A549 (cell line): Measurements from ENCODE around the gene MAPK1. TPM values are rescaled to one million over a fixed set of nuclear protein-coding genes. Genes with fewer than 3 reads are reported as not detected.

ENCODE experiments used
- ATAC-seq, 2 experiments: fragments of 200-7000 bp in 1 of 2; fragments of >200 bp in 1 of 2; cut with Nextera tagmentation in 1 of 2; cut with Tn5 transposase in 1 of 2; 3 replicates each; pipeline versions ENCODE4 v1.8.0 to v1.9.1; 2018 to 2020; ENCODE audit warnings: mild to moderate bottlenecking in 1 of 2, moderate library complexity in 1 of 2
- CTCF ChIA-PET: fragments of 300-600 bp; sonication (Branson Sonifier 250); formaldehyde crosslinking; extraction: SDS; loops from one replicate; lab custom pipeline; 2021; ENCODE audit warnings: antibody characterized with exemption, inconsistent platforms; lab: Yijun Ruan, JAX
- POLR2A ChIA-PET: fragments of 350-600 bp; formaldehyde crosslinking; extraction: SDS; loops from one replicate; lab custom pipeline; 2021; ENCODE audit warnings: antibody characterized with exemption, inconsistent platforms; lab: Yijun Ruan, JAX
- DNase-seq, 2 experiments: peaks; one replicate each; pipeline versions ENCODE4 v3.0.0 to v3.0.0-alpha.2; 2011 to 2016; ENCODE audit warnings: low read depth in 1 of 2, low spot score in 1 of 2
- FAIRE-seq: peaks from 2 replicates; lab custom pipeline; 2011; peaks lifted over from hg19 to GRCh38; lab: Jason Lieb, UNC
- H3K27ac ChIP-seq, 2 experiments: fragments of >200 bp; sonication (Bioruptor Twin); formaldehyde crosslinking; 3 replicates each; pipeline ENCODE4 v1.5.1; 2016 to 2017
- H3K4me1 ChIP-seq: fragments of >200 bp; sonication (Bioruptor Twin); formaldehyde crosslinking; 3 replicates; pipeline ENCODE4 v1.6.1; 2016
- H3K4me2 ChIP-seq: fragments of >200 bp; sonication (Bioruptor Twin); formaldehyde crosslinking; 3 replicates; pipeline ENCODE4 v1.6.1; 2016
- H3K4me3 ChIP-seq: fragments of >200 bp; sonication (Bioruptor Twin); formaldehyde crosslinking; 3 replicates; pipeline ENCODE4 v1.5.1; 2016
- H3K9me3 ChIP-seq: fragments of >200 bp; sonication (Bioruptor Twin); formaldehyde crosslinking; 3 replicates; pipeline ENCODE4 v1.6.1; 2016
- CBX8 ChIP-seq: fragments of 200-600 bp; sonication (generic); IDR thresholded peaks from 2 replicates; pipeline ENCODE4 v1.6.1; 2016
- CHD4 ChIP-seq: fragments of 200-600 bp; sonication (generic); IDR thresholded peaks from 2 replicates; pipeline ENCODE4 v1.6.1; 2016; ENCODE audit warnings: antibody characterized with exemption, mild to moderate bottlenecking, borderline replicate concordance
- EHF ChIP-seq: fragments of 250-450 bp; sonication (Bioruptor Pico); IDR thresholded peaks from 2 replicates; pipeline ENCODE4 v1.5.0; 2020; ENCODE audit warnings: mild to moderate bottlenecking
- FOSB ChIP-seq: fragments of 250-450 bp; sonication (Bioruptor Pico); IDR thresholded peaks from 2 replicates; pipeline ENCODE4 v1.5.0; 2020; ENCODE audit warnings: mild to moderate bottlenecking, moderate library complexity
- HDAC2 ChIP-seq: fragments of 200-600 bp; sonication (generic); IDR thresholded peaks from 2 replicates; pipeline ENCODE4 v1.6.1; 2016
- HOXA7 ChIP-seq: fragments of 250-450 bp; sonication (Bioruptor Pico); IDR thresholded peaks from 2 replicates; pipeline ENCODE4 v1.5.0; 2020; ENCODE audit warnings: mild to moderate bottlenecking, moderate library complexity
- HOXB5 ChIP-seq: fragments of 250-450 bp; sonication (Bioruptor Pico); IDR thresholded peaks from 2 replicates; pipeline ENCODE4 v1.5.0; 2020; ENCODE audit warnings: mild to moderate bottlenecking, moderate library complexity
- JUN ChIP-seq, 2 experiments: fragments of >200 bp; sonication (Bioruptor Twin); formaldehyde crosslinking; IDR thresholded peaks; 2 replicates in 1 of 2; 3 replicates in 1 of 2; pipeline ENCODE4 v1.6.1; 2016 to 2017
- KDM5A ChIP-seq: fragments of 200-600 bp; sonication (generic); IDR thresholded peaks from 2 replicates; pipeline ENCODE4 v1.6.1; 2016; ENCODE audit warnings: antibody characterized with exemption, mild to moderate bottlenecking
- MAZ ChIP-seq: fragments of 150-350 bp; IDR thresholded peaks from 2 replicates; pipeline ENCODE4 v1.6.1; 2014; ENCODE audit warnings: antibody characterized with exemption, low read depth, low read length, borderline replicate concordance
- MYC ChIP-seq: IDR thresholded peaks from 2 replicates; pipeline ENCODE4 v1.6.1; 2012; ENCODE audit warnings: mild to moderate bottlenecking, inconsistent platforms, low read length, improper control_type of control experiment, borderline replicate concordance
- NFE2L2 ChIP-seq: fragments of 150-350 bp; conservative IDR thresholded peaks from 2 replicates; pipeline ENCODE4 v1.6.1; 2014; ENCODE audit warnings: low read length
- NPAS2 ChIP-seq: fragments of 250-450 bp; sonication (Bioruptor Pico); IDR thresholded peaks from 2 replicates; pipeline ENCODE4 v1.8.0; 2022; ENCODE audit warnings: mild to moderate bottlenecking, moderate library complexity, borderline replicate concordance
- PHF8 ChIP-seq: fragments of 200-600 bp; sonication (generic); IDR thresholded peaks from 2 replicates; pipeline ENCODE4 v1.6.1; 2016; ENCODE audit warnings: low read depth, mild to moderate bottlenecking, antibody characterized with exemption, moderate library complexity, borderline replicate concordance
- POLR2A ChIP-seq: IDR thresholded peaks from 2 replicates; pipeline ENCODE4 v1.6.1; 2012; ENCODE audit warnings: mild to moderate bottlenecking, low read length
- RAD21 ChIP-seq, 2 experiments: fragments of >200 bp in 1 of 2; sonication (Bioruptor Twin) in 1 of 2; formaldehyde crosslinking in 1 of 2; IDR thresholded peaks in 1 of 2; conservative IDR thresholded peaks in 1 of 2; 2 replicates in 1 of 2; 3 replicates in 1 of 2; pipeline ENCODE4 v1.6.1; 2012 to 2018; ENCODE audit warnings: inconsistent platforms in 1 of 2
- RNF2 ChIP-seq: fragments of 200-600 bp; sonication (generic); IDR thresholded peaks from 2 replicates; pipeline ENCODE4 v1.6.1; 2016; ENCODE audit warnings: low read depth, mild to moderate bottlenecking, antibody characterized with exemption, moderate library complexity, borderline replicate concordance
- SMC3 ChIP-seq: fragments of >200 bp; sonication (Bioruptor Twin); formaldehyde crosslinking; IDR thresholded peaks from 3 replicates; pipeline ENCODE4 v1.6.1; 2018; ENCODE audit warnings: inconsistent platforms
- SREBF2 ChIP-seq: fragments of 450-650 bp; IDR thresholded peaks from 2 replicates; pipeline ENCODE4 v1.6.1; 2014; ENCODE audit warnings: mild to moderate bottlenecking, moderate library complexity
- ZC3H11A ChIP-seq: fragments of 450-650 bp; IDR thresholded peaks from 2 replicates; pipeline ENCODE4 v1.6.1; 2014; ENCODE audit warnings: antibody characterized with exemption, mild to moderate bottlenecking
- ZFP36 ChIP-seq: fragments of 450-650 bp; IDR thresholded peaks from 2 replicates; pipeline ENCODE4 v1.6.1; 2014; ENCODE audit warnings: borderline replicate concordance; ENCODE audit not compliant: partially characterized antibody
- WGBS: methylation state at CpG from one replicate; pipeline ENCODE4 v1.1.6; 2017; ENCODE audit errors: missing lambda C conversion rate; 5-methylcytosine and 5-hydroxymethylcytosine counted together
- polyA plus RNA-seq, 4 experiments: library from polyadenylated mRNA; depleted of rRNA in 3 of 4; stranded (reverse); fragments of >200 nt; fragmentation: RNase III in 1 of 4; extraction: RNeasy Plus Mini Kit Qiagen cat#74134 plus additional on column Dnase treatment in 1 of 4; gene quantifications; 2 replicates in 3 of 4; 3 replicates in 1 of 4; pipeline ENCODE4 v1.2.3, GENCODE V29; 2011 to 2017
- TF ChIP-seq, protein P1 (sequence below): fragments of 250-450 bp; sonication (Bioruptor Pico); IDR thresholded peaks from 2 replicates; pipeline ENCODE4 v1.5.0; 2020; ENCODE audit warnings: low read depth, mild to moderate bottlenecking, moderate library complexity
- TF ChIP-seq, protein P2 (sequence below): fragments of >200 bp; sonication (Bioruptor Twin); formaldehyde crosslinking; IDR thresholded peaks from 3 replicates; pipeline ENCODE4 v1.5.1; 2016
- TF ChIP-seq, protein P3 (sequence below): IDR thresholded peaks from 2 replicates; pipeline ENCODE4 v1.6.1; 2012

The MAPK1 gene
- polyA plus RNA-seq, 2 of the 4 experiments (the other 2 are of a cell fraction) = 28.8 to 85.5 TPM

DNA sequence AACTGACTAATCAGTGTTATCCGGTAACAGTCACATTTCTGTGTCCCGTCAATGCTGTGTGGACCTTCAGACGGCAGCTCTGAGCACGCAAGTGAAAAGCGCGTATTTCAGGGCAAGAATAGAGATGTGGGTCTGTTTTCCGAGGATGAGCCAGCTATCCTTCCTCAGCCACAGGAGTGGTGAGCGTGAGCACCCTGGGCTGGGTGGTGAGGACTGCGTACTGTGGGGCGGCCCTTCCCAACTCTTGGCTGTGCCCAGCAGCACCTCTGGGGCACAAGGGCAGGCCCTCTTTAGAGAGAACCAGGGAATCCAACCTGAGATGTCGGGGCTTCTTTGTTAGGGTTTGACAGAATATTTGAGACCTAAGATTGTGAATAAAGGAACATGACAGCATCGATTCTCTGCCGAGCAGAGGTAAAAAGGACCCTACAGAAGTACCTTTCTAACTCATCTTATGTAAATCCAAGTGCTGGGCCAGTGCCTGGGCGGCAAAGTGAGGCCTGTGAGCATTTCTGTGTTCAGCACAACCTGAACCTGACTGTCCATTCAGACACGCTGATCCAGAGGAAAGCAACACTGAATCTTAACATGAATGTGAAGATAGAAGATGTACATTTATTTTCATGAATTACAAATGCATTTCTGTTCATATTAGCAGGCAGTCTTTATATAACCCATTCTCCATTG, 105.3 kb downstream of the MAPK1 start:
- ChIA-PET CTCF (interaction anchor here (1.5 kb wide), 1 partner anchor 176 kb away, joined by 5 read pairs; no protein-coding TSS in a partner anchor), POLR2A (no interaction called here)
- no peak overlapping the region for H3K4me2 ChIP-seq
- DNase-seq (no peak), FAIRE-seq (no peak), ATAC-seq (no peak)
- WGBS = 94% methylated on average over 13 of the region's 15 CpGs
- H3K9me3 ChIP-seq = no peaks in the 10 kb centered on the region
- H3K4me1 ChIP-seq = no peaks in the 10 kb centered on the region
- no peak overlapping the region for H3K4me3 ChIP-seq
- TF ChIP-seq ZC3H11A (no peak), RAD21 (conservative IDR thresholded peaks at IDR 0.05 in 1 of 2, IDR thresholded peaks at IDR 0.05 in 1 of 2) (no peak), RNF2 (no peak), POLR2A (no peak), HOXA7 (CRISPR knock-in tag) (no peak), NFE2L2 (no peak), JUN (IDR thresholded peaks at IDR 0.05) (no peak)
- TF ChIP-seq, protein P1, sequence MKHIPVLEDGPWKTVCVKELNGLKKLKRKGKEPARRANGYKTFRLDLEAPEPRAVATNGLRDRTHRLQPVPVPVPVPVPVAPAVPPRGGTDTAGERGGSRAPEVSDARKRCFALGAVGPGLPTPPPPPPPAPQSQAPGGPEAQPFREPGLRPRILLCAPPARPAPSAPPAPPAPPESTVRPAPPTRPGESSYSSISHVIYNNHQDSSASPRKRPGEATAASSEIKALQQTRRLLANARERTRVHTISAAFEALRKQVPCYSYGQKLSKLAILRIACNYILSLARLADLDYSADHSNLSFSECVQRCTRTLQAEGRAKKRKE = no peak
- H3K27ac ChIP-seq = no peak overlapping the region

DNA sequence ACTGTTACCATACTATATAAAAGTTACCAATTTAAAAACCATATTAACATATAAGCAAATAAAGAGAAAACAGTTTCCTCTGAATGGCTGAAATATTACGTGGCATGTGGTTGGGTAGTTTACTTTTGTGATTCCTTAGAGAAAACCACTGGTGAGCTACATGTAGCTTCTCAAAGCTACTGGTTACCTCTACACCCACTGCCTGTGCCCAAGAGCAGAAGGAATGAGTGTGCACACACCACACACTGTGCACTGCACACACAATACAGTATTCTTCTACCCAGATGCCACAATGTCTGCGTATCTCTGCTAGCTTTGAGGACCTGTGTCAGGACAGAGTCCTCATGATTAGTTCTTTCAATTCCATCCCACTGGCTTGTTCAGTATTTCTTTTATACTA, 106.4 kb downstream of the MAPK1 start:
- ChIA-PET POLR2A (no interaction called here), CTCF (interaction anchor here (0.8 kb wide), 1 partner anchor 177 kb away, joined by 3 read pairs; no protein-coding TSS in a partner anchor)
- no peak overlapping the region for H3K4me3 ChIP-seq
- H3K27ac ChIP-seq = no peak overlapping the region
- H3K4me1 ChIP-seq = no peaks in the 10 kb centered on the region
- no peak for ATAC-seq
- no peak for DNase-seq
- TF ChIP-seq NPAS2 (no peak), FOSB (CRISPR knock-in tag) (no peak), KDM5A (no peak), PHF8 (no peak), EHF (CRISPR knock-in tag) (no peak), MYC (no peak), HOXA7 (CRISPR knock-in tag) (no peak), ZFP36 (no peak), SMC3 (no peak), MAZ (no peak), SREBF2 (no peak), RNF2 (no peak)
- TF ChIP-seq, protein P2, sequence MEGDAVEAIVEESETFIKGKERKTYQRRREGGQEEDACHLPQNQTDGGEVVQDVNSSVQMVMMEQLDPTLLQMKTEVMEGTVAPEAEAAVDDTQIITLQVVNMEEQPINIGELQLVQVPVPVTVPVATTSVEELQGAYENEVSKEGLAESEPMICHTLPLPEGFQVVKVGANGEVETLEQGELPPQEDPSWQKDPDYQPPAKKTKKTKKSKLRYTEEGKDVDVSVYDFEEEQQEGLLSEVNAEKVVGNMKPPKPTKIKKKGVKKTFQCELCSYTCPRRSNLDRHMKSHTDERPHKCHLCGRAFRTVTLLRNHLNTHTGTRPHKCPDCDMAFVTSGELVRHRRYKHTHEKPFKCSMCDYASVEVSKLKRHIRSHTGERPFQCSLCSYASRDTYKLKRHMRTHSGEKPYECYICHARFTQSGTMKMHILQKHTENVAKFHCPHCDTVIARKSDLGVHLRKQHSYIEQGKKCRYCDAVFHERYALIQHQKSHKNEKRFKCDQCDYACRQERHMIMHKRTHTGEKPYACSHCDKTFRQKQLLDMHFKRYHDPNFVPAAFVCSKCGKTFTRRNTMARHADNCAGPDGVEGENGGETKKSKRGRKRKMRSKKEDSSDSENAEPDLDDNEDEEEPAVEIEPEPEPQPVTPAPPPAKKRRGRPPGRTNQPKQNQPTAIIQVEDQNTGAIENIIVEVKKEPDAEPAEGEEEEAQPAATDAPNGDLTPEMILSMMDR = no peak
- no peak for FAIRE-seq
- no peak overlapping the region for H3K4me2 ChIP-seq
- H3K9me3 ChIP-seq = no peaks in the 10 kb centered on the region
- 94% methylated on average over 2 of the region's 2 CpGs for WGBS

DNA sequence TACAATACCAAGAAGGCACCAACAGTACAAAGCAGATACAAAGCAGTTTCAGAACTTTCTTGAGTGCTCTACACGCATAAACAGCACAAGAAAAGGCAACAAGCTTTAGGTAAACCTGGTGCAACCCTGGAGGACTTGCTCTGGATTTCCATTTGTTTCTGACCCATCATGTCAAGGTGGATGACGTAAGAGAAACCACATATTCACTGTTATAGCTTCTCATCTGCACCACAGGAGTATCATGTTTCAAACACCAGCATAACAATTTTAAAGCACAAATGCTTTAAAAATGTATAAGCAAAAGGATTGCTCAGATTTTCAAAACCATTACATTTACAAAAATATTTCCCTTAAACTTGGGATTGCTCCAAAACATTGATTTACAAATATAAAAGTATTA, 106.8 kb downstream of the MAPK1 start:
- no peak overlapping the region for H3K4me2 ChIP-seq
- no peak overlapping the region for H3K4me3 ChIP-seq
- POLR2A ChIA-PET = no interaction called here
- no peaks in the 10 kb centered on the region for H3K4me1 ChIP-seq
- CTCF ChIA-PET = no interaction called here
- TF ChIP-seq HOXB5 (CRISPR knock-in tag) = no peak
- TF ChIP-seq, protein P3, sequence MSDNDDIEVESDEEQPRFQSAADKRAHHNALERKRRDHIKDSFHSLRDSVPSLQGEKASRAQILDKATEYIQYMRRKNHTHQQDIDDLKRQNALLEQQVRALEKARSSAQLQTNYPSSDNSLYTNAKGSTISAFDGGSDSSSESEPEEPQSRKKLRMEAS = no peak
- no peak for TF ChIP-seq HDAC2
- TF ChIP-seq MAZ = no peak
- TF ChIP-seq, protein P1 = no peak
- no peak for TF ChIP-seq CHD4
- TF ChIP-seq CBX8 = no peak
- TF ChIP-seq, all 56 proteins: peak for 0
- H3K27ac ChIP-seq = no peak overlapping the region
- ATAC-seq (no peak), FAIRE-seq (no peak), DNase-seq (no peak)
- no peaks in the 10 kb centered on the region for H3K9me3 ChIP-seq
- WGBS = 97% methylated on average over 2 of the region's 2 CpGs
